ENCODE data around the gene LMTK3. TPM values are rescaled to one million over a fixed set of nuclear protein-coding genes. Genes with fewer than 3 reads are reported as not detected.

The LMTK3 gene
- polyA plus RNA-seq, 1 donor (not counting 4 experiments of a cell fraction or from before 2014, with no cell fraction given): 0.51 TPM

DNA sequence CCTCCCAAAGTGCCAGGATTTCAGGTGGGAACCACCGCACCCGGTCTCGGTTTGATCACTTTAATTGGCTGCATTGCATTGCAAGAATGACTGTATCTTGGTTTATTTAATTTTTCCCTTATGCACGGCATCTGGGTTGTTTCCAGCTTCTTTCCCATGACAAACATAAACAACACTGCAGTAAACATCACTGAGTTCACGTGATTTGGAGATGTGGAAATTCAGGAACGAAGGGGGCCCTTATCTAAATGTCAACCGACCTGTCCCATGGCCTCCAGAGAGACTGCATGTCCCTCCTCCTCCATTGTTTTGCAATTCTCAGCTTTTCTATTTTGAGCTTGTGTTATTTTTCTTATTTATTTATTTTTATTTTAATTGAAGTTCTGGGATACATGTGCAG, 25.9 kb upstream of the LMTK3 start:
- H3K9me1 ChIP-seq (ENCODE audit: control insufficient read depth, extremely low read depth, insufficient read depth, low read length): no peaks in the 10 kb centered on the region
- no peak overlapping the region for H2AFZ ChIP-seq (ENCODE audit: control insufficient read depth, low read length)
- H3K79me2 ChIP-seq (ENCODE audit: control insufficient read depth, insufficient read depth, low read length): no peaks in the 10 kb centered on the region
- no peak for DNase-seq (ENCODE audit: low read depth, low spot score)
- TF ChIP-seq, protein P1, sequence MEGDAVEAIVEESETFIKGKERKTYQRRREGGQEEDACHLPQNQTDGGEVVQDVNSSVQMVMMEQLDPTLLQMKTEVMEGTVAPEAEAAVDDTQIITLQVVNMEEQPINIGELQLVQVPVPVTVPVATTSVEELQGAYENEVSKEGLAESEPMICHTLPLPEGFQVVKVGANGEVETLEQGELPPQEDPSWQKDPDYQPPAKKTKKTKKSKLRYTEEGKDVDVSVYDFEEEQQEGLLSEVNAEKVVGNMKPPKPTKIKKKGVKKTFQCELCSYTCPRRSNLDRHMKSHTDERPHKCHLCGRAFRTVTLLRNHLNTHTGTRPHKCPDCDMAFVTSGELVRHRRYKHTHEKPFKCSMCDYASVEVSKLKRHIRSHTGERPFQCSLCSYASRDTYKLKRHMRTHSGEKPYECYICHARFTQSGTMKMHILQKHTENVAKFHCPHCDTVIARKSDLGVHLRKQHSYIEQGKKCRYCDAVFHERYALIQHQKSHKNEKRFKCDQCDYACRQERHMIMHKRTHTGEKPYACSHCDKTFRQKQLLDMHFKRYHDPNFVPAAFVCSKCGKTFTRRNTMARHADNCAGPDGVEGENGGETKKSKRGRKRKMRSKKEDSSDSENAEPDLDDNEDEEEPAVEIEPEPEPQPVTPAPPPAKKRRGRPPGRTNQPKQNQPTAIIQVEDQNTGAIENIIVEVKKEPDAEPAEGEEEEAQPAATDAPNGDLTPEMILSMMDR (optimal IDR thresholded peaks at IDR 0.05 in 1 of 3, IDR thresholded peaks at IDR 0.05 in 1 of 3, conservative IDR thresholded peaks at IDR 0.05 in 1 of 3; ENCODE audit: extremely low read depth in 1 of 3, insufficient read depth in 2 of 3, low read length in 3 of 3): no peak
- H3K36me3 ChIP-seq (ENCODE audit: control insufficient read depth in 2 of 2, extremely low read depth in 1 of 2, insufficient read depth in 2 of 2, low read length in 2 of 2): no peaks in the 10 kb centered on the region
- no peak overlapping the region for H3K4me2 ChIP-seq (ENCODE audit: control insufficient read depth, extremely low read depth, insufficient read depth, low read depth, low read length)
- no peak overlapping the region for H3K9ac ChIP-seq (ENCODE audit: control insufficient read depth, extremely low read depth, insufficient read depth, low read length)
- H3K4me1 ChIP-seq (ENCODE audit: control insufficient read depth, extremely low read depth, insufficient read depth, low read length): peaks cover 2% of the 10 kb centered on the region
- H3K27ac ChIP-seq (ENCODE audit: control insufficient read depth, insufficient read depth, low read length): no peak overlapping the region
- dilution Hi-C loops (cut with MboI; ENCODE audit: extremely low pct_ligation_motif_present, low sequenced_read_pairs): no loop called here
- no peak for FAIRE-seq
- H3K27me3 ChIP-seq (ENCODE audit: control insufficient read depth, extremely low read depth, insufficient read depth, low read length): no peaks in the 10 kb centered on the region
- no peaks in the 10 kb centered on the region for H3K9me3 ChIP-seq (ENCODE audit: control insufficient read depth, low read depth, low read length)
- no peaks in the 10 kb centered on the region for H4K20me1 ChIP-seq (ENCODE audit: control insufficient read depth, extremely low read depth, insufficient read depth, low read length)
- H3K4me3 ChIP-seq (ENCODE audit: control insufficient read depth in 2 of 3, extremely low read depth in 1 of 3, insufficient read depth in 2 of 3, low read depth in 1 of 3, low read length in 3 of 3): no peak overlapping the region

DNA sequence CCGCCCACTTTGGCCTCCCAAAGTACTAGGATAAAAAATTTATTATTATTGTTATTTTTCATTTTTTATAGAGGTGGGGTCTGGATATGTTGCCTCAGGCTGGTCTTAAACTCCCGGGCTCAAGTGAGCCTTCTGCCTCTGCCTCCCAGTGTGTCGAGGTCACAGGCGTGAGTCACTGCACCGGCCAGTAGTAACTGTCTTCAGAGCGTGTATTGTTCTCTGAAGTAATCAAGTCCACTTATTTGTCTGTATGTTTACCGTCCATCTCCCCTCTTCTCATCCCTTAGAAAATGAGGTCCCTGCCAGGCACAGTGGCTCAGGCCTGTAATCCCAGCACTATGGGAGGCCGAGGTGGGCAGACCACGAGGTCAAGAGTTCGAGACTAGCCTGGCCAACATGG, 22.1 kb upstream of the LMTK3 start:
- FAIRE-seq (no peak), DNase-seq (ENCODE audit: low read depth, low spot score) (no peak)
- Histone ChIP-seq H3K4me2 (ENCODE audit: control insufficient read depth, extremely low read depth, insufficient read depth, low read depth, low read length) (no peak overlapping the region), H3K4me1 (ENCODE audit: control insufficient read depth, extremely low read depth, insufficient read depth, low read length) (no peaks in the 10 kb centered on the region), H3K9ac (ENCODE audit: control insufficient read depth, extremely low read depth, insufficient read depth, low read length) (no peak overlapping the region), H3K9me1 (ENCODE audit: control insufficient read depth, extremely low read depth, insufficient read depth, low read length) (no peaks in the 10 kb centered on the region), H3K9me3 (ENCODE audit: control insufficient read depth, low read depth, low read length) (no peaks in the 10 kb centered on the region), H2AFZ (ENCODE audit: control insufficient read depth, low read length) (no peak overlapping the region), H3K4me3 (ENCODE audit: control insufficient read depth in 2 of 3, extremely low read depth in 1 of 3, insufficient read depth in 2 of 3, low read depth in 1 of 3, low read length in 3 of 3) (no peak overlapping the region), H3K27ac (ENCODE audit: control insufficient read depth, insufficient read depth, low read length) (no peak overlapping the region), H4K20me1 (ENCODE audit: control insufficient read depth, extremely low read depth, insufficient read depth, low read length) (no peaks in the 10 kb centered on the region), H3K79me2 (ENCODE audit: control insufficient read depth, insufficient read depth, low read length) (no peaks in the 10 kb centered on the region), H3K36me3 (ENCODE audit: control insufficient read depth in 2 of 2, extremely low read depth in 1 of 2, insufficient read depth in 2 of 2, low read length in 2 of 2) (no peaks in the 10 kb centered on the region), H3K27me3 (ENCODE audit: control insufficient read depth, extremely low read depth, insufficient read depth, low read length) (no peaks in the 10 kb centered on the region)
- TF ChIP-seq, protein P1 (optimal IDR thresholded peaks at IDR 0.05 in 1 of 3, IDR thresholded peaks at IDR 0.05 in 1 of 3, conservative IDR thresholded peaks at IDR 0.05 in 1 of 3; ENCODE audit: extremely low read depth in 1 of 3, insufficient read depth in 2 of 3, low read length in 3 of 3): no peak
- TF ChIP-seq EZH2 (IDR thresholded peaks at IDR 0.05; ENCODE audit: low read length): no peak
- dilution Hi-C loops (cut with MboI; ENCODE audit: extremely low pct_ligation_motif_present, low sequenced_read_pairs): no loop called here

All from keratinocyte (primary cell).